AG20443 (cell line): ENCODE data around the gene MED13L.

ENCODE experiments used
- DNase-seq: peaks from one replicate; pipeline ENCODE4 v3.0.0; 2012; ENCODE audit warnings: low spot score, mixed read lengths

MED13L gene

DNA sequence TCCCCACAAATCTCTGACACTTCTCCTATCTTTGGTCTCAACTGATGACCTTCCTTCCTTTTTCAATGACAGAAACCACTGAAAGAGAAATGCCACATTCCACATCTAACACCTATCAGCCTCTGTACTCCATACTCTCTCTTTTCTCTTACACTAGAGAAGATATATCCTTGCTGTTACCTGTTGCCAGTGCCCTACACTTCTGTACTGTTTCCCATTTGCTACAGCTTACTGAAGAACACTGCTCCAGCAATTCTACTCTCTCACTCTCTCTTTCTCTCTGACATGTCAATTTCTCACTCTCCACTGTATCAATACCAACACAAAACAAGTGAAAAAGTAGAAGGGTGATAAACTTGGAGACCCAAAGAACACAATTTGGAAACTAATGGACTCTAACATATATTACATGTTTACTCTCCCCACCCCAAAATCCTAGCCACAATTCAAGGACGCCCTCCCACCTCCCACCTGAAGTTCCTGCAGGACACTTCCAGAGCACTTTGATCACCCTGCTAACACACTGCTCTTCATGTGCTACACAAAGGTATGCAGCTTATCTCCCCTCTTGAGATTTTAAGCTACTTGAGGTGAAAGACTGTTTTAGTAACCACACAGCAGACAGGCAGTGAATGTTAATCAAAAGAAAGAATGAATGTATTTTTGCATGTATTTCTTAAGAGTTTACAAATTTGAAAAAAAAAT, 95.0 kb downstream of the MED13L start:
- no peak for DNase-seq

DNA sequence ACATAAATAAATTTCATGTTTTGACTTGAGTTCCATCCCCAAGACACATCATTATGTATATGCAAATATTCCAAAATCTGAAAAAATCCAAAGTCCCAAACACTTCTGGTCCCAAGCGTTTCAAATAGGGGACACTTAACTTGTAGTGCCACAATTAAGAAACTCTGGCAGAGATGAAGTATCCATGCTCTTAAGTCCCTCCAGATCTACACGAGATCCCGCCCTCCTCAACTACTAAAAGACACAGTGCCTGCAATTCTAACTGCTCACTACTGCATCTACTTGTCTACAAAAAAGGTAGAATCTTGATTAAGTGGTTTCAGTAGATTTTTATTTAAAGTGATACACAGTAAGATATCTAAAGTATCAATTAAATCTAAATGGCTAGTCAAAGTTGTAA, 97.0 kb downstream of the MED13L start:
- no peak for DNase-seq

DNA sequence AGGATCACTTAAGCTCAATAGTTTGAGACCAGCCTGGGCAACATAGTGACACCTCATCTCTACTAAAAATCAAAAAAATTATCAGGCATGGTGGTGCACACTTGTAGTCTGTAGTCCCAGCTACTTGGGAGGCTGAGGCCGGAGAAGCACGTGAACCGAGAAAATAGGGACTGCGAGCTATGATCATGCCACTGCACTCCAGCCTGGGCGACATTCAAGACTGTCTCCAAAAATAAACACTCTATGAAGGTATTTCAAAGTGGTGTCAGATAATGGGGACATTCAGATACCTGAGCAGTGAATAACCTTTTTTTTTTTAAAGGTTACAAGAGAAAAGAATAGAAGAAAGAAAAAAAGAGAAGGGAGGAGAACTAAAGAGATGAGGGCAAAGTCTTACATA, 98.1 kb downstream of the MED13L start:
- DNase-seq = no peak

DNA sequence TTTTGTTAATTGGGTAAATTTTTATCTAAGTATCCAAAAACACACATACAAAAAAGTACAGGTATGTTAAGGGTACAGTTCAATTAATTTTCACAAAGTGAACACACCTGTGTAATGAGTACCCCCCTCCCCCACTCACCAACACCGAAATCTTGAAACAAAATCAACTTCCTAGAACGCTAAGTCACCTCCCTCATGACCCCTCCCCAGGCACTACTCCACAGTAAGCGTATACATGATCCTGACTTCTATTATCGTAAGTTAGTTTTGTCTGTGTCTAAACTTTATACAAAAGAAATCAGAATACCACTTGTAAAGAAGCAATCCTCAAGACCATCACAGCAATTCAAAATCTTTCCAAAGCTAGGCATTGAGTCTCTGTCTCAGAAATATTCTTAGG, 100.5 kb downstream of the MED13L start:
- DNase-seq = no peak

DNA sequence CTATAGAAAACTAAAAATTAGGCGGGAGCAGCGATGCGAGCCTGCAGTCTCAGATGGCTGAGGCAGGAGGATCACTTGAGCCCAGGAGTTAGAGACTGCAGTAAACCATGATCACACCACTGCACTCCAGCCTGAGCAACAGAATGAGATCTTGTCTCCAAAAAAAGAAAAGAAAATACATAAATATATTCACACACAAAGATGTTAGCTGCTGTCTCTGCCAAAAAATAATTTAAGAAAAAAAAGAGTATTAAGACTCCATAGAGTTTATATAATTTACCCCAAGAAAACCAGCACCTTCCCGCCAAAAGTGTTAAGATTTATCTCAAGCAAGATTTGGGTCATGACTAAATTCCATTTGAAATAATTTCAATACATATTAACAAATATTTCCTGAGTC, 102.6 kb downstream of the MED13L start:
- DNase-seq = no peak

DNA sequence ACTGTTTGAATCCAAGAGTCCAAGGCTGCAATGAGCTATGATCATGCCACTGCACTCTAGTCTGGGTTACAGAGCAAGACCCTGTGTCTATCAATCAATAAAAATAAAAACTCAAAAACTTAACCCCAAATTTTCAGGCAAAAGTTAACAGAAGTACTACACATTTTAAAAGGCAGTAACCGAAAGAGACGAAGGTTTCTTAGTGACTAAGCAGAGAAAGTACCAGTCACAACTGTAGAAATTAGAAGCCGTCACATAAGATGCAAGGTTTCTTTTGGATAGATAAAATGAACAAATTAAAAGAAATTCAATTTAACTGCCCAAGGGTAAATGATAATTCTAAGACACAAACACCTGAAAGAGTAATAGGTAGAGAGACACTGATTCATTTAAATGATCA, 103.5 kb downstream of the MED13L start:
- no peak for DNase-seq

DNA sequence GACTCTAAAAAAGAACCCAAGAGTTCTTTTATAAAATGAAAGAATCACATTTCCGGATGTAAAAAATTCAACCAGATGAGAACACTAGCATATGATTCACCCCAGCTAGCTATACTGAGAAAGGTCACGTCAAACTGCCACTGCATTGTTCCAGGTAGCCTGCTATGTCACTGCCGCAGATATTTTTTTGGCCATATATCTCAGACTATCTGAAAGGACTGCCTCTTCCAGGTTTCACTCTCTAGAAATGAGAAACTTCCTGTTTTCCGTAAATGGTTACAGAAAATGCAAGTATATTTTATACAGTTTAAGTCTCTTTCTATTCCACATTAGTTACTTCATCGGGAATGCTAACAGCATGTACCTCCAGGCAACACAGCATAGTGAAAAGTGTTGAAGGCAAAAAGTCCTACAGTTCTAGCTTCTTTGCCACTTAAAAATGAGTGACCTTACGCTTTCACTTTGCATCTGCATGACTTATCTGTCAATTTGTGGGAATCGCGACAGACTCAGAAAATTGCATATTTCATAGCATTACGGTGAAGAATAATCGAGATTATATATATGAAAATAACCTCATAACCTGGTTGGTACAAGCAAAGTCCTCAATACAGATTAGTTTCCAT, 105.2 kb downstream of the MED13L start:
- DNase-seq = no peak

DNA sequence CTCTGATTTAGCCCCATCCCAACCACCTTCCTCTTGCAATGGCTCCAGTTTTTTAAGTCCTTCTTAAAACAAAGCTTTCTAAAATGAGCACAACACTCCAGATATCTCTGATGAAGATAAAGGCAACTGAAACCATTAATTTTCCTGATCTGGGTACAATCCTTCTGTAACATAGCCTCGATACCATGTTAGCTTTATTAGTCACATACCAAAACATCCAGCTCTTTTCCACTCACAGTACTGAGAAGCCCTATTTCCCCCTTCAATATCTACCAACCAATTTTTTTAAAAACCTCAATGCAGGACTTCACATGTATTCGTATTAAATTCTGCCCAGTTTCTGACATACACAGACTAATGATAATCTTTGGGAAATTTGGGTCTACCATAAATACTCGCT, 105.9 kb downstream of the MED13L start:
- no peak for DNase-seq

DNA sequence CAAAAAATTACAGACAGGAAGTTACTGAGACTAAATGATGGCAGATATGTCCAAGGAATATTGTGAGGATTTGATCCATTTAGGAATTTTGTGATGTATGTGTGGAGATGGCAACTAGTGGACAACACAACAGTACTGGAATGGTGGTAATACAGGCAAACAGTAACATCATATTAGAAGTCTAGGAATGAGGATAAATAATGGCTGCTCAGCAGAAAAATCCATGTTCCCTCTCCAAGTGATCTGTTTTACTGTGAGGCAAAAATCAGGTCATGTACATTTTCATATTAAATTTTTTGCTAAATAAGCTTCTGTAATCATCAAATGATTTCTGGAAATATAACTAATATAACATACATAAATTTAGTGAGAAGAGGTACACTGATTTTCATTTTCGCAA, 108.4 kb downstream of the MED13L start:
- DNase-seq = no peak

DNA sequence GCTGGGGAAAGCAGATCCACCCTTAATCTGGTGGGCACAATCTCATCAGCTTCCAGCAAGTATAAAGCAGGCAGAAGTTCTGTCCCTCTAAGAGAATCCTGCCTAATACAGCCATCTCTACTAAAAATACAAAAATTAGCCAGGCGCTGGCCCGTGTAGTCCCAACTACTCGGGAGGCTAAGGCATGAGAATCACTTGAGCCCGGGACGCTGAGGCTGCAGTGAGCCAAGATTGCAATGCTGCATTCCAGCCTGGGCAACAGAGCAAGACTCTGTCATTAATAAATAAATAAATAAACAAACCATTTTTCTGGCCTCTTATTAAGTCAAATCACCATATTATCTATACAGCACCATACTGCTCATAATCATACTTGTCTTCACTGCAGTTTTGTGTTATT, 111.2 kb downstream of the MED13L start:
- DNase-seq = no peak

DNA sequence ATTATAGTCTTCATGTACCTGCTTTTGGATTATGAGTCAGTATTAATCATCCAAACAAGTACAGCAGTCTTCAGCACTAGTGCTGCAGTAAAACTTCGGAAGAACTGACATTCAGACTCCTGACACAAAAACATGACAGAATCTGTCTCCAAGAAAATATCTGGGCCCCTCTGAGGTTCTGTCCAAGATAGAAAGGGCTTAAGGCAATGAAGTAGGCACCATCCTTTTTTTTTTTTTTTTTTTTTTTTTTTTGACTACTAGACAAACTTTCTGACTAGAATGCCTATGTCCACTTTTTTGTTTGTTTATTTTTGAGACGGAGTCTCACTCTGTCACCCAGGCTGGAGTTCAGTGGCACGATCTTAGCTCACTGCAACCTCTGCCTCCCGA, 112.5 kb downstream of the MED13L start:
- DNase-seq = no peak

DNA sequence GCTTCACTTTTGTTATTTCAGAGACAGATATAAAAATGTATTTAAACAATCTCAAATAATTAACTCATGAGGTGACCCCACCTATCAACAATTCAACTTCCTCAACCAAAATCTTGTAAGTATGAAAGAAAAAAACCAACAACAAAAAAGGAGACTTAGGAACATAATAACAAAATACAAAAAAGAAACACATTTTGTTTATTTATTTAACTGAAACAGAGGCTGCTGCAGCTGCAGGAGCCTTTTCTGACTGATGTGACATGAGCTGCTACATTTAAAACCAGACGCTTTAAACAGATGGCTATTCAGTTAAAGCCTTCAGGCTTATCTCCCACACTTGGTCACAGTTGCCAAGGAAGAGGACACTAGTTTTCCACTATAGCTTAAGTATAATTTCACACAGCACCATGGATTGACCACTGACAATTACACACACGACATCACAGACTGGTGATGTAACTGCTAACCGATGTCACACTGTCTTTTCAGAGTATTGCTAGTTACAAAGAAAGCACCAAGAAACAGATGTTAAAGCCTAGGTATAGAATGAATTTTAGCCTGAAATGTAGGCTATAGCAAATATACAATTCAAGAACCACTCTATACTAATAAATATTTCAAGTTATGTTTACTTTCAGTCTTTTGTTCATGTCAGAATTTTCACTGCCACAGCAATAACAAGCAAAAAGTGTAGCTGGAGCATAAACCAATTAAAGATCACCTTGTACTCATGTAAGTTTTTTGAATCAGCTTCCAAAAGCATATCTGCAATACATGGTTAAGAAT, 113.0 kb downstream of the MED13L start:
- no peak for DNase-seq

DNA sequence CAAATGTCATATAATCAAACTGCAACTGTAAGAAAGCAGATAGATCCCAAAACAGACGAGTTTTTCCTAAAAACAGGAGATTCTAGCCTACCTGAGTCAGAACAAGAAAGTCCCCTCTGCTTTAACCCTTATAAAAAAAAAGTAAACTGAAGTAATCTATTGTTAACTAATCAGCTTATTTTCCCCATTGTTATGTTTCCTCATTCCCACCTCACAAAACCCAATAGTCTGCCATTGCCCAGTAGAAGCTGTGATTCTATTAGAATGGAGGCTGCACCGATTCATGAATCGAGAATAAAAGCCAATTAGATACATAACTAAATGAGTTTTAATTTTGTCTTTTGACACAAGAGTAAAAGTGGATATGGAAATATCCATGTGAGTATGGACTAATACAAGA, 115.4 kb downstream of the MED13L start:
- DNase-seq = no peak

DNA sequence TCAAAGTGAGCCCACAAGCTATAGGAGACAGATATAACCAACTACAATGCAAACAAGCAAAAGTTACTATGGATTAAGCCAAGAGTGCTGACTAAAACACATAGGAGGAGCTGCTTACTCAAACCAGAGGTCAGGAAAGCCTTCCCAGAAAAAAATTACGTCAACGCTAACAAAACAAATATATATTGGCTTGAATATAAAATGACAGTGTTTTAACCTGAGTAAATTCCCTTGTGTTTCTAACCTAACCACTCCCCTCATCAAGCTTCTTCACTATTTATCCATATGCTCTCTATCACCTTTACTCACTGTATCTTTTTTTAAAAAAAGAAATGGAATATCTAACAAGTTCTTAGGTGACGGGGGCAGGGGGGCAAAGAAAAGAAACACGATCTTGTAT, 115.9 kb downstream of the MED13L start:
- DNase-seq = no peak

DNA sequence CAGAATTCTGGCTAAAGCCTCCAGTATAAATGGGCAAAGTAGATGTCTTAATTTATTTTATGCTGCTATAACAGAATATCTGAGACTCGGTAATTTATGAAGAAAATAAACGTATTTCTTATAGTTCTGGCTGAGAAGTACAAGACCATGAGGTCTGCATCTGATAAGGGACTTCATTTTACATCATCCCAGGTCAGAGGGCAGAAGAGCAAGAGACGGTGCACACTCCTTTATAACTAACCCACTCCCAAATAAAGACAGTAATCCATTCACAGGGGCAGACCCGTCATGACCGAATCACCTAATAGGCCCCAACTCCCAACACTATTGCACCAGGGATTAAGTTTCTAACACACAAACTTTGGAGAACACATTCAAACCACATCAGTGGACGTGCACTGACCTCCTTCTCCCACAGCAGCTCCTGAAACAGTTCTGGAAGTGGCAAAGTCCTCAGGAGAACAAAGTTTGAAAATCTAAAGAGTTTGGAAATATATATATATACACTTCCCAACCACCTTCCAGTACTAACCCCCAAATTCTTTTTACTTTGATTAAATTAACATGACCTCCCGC, 116.5 kb downstream of the MED13L start:
- DNase-seq = no peak

DNA sequence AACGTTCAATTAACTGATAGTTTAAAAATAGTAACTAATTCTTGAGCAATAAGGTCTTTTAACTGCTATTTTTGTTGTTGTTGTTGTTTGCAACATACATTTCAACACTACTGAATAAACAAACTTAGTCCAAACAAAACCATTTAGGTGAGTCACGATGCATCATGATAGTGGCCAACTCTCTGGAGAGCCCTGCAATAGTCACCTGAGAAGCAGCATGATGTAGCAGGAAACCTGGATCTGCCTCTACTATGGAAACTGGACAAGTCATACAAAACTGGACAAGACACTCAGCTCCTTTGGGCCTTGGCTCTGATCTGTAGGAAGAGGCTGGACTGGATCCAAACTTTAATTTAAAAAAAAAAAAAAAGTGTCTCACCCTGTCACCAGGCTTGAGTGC, 117.3 kb downstream of the MED13L start:
- DNase-seq = no peak

DNA sequence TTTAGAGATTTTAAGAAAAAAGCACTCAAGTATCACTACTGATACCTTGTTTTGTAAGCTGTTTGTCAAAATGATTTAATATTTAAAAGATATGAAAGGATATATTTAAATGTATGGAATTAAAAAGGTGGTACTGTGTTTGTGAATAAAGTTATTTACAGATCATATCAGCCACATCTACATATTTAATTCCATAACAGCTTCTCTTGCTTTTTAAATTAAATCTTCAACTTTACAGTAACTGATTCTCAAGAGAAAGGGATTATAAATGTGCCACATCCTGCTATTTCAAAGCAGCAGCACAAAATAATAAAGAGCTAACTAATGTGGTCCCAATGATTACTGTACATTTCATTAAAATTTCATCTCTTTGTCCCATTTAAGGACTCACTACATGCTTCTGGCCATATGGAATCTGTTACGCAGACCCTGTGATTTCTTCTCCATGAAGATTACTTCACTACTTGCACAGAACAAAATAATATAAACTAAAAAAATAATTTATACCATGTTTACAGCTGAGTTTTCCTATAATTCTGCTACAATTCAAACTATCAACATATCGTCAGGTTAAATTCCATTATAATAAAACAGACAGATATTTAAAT, 117.8 kb downstream of the MED13L start:
- no peak for DNase-seq

DNA sequence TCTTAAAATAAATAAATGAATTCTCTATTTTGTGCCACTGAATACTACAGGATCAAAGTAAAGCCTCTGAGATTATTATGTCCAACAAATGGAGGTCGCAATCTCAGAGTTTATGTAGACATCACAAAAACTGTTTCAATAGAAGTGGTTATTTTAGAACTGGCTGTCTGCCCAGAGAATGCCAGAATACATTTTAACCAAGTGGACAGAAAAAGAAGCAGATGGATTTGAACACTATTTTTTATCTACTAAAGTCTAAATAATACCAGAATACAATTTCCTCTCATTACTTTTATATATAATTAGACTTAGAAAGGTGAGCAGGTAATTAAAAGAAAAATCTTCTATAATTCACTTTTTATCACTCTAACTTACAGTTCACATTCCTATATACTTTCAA, 118.3 kb downstream of the MED13L start:
- no peak for DNase-seq

DNA sequence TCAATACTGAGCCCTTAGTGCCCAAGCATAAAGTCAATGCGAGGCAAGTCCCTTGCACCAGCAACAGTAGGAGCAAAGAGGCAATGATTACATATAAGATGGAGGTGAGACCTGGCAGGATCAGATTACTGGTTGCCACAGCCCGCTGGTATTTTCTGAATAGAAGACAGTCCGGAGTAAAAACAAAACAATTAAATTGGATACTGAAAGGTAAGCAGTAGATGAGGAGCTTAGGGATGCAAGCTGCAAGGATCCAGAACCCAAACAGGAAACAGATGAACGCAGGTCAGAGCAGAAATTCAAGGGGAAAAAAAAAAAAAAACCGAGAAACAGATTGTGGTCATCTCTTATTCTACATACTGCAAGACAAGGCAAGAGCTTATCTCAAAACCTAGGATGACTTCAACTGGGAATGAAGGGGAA, 119.6 kb downstream of the MED13L start:
- no peak for DNase-seq

DNA sequence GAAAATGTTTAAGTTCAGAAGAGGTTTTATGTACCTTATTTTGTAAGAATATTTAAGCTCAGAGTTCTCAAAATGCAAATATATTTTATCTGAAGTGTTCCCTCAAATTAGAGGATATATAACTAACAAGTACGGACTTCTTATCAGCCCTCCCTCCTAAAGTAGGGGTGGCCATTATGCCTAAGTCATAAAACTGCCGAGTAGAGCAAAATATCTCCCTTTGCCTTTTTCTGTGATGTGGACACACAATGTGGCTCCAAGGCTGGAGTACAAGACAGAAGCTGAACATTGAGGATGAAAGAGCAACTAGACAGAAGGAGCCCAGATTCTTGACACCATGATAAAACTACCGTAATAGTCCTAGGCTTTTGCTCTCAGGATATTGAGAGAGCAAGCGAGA, 120.9 kb downstream of the MED13L start:
- DNase-seq = no peak

DNA sequence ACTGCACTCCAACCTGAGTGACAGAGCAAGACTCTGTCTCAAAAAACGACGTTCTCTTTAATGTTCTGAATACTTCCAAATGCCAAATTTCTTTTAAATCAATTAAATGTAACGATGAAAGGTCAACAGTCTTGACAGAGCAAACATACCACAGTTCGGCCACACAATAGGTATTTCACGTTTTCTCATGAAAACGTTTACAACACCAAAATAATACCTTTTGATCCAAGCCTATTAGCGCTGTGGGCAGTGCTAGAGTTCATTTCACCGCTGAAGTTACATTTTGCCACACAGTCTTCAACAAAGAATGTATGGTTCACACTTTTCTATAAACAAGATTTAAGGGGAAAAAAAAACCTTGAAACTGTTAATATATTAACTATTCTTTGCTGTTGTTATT, 122.1 kb downstream of the MED13L start:
- DNase-seq = no peak

DNA sequence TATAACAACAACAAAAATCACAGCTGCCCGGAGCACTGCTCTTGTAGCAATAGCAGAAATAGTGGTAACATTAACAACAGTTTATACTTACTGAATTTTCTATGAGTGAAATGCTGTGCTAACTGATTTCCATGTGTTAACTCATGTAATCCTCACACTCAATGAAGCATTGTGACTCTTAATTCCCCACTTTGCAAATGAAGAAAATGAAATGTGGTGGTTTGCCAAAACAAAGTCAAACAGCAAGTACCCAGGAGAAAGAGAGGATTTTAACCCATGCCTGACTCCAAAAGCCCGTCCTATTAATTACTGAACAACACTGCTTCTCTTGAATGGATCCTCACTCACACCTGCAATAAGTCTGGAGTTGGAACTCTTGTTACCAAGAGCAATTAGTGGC, 123.5 kb downstream of the MED13L start:
- no peak for DNase-seq

DNA sequence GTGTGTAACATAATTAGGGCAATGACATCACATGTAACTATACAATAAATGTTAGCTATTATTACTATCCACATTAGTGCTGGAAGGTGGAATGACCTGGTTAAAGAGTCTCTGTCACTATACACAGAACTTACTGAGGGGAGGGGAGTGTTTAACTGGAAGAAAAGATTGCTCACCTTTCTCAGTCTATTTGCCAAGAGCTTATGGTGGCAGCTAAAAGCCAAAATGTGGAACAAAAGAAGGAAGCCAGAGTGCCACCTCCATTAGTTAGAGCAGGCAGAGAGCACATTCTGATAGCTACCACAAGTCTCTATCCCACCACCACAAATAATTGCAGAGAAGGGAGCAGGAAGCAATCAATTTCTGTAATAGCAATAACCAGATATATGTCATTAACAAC, 124.4 kb downstream of the MED13L start:
- DNase-seq = no peak
